GM12878 (cell line): ENCODE results near the gene SLC15A4. TPM values are rescaled to one million over a fixed set of nuclear protein-coding genes. Genes with fewer than 3 reads are reported as not detected.
"Not testable (repeated sequence)": the region's sequence is repeated elsewhere in the genome, so short reads cannot be mapped to it uniquely, and the experiment has no call there.

ENCODE experiments used
- ATAC-seq: fragments of 200-7000 bp; cut with Tn5 transposase; 3 replicates; pipeline ENCODE4 v1.9.1; 2020; ENCODE audit warnings: mild to moderate bottlenecking, moderate library complexity
- BruUV-seq: library from RNA; stranded (reverse); fragments of 400-500 nt; replicated peaks from 2 replicates; lab custom pipeline; 2021; lab: Mats Ljungman, UMichigan
- CTCF ChIA-PET: fragments of 300-600 bp; sonication (Branson Sonifier 250); formaldehyde crosslinking; extraction: SDS; loops from one replicate; lab custom pipeline; 2021; ENCODE audit warnings: inconsistent platforms; lab: Yijun Ruan, JAX
- POLR2A ChIA-PET: fragments of 350-600 bp; formaldehyde crosslinking; extraction: SDS; loops from one replicate; lab custom pipeline; 2021; ENCODE audit warnings: inconsistent platforms; lab: Charles Lee
- RAD21 ChIA-PET: fragments of 300-600 bp; sonication (Branson Sonifier 250); formaldehyde crosslinking; loops from one replicate; lab custom pipeline; 2023; ENCODE audit warnings: antibody characterized with exemption; ENCODE audit not compliant: unreplicated experiment; lab: Charles Lee
- SMC1A ChIA-PET: fragments of 300-600 bp; sonication (Branson Sonifier 250); formaldehyde crosslinking; loops from one replicate; lab custom pipeline; 2023; ENCODE audit not compliant: unreplicated experiment, uncharacterized antibody; lab: Charles Lee
- DNase-seq: peaks from one replicate; pipeline ENCODE4 v3.0.0-alpha.2; 2011; ENCODE audit warnings: low read depth, low spot score
- FAIRE-seq: peaks from 3 replicates; lab custom pipeline; 2011; peaks lifted over from hg19 to GRCh38; lab: Jason Lieb, UNC
- H2AFZ ChIP-seq: 2 replicates; pipeline ENCODE4 v1.6.0; 2011; ENCODE audit warnings: low read depth, low read length, control low read depth; ENCODE audit not compliant: control insufficient read depth
- H3K27ac ChIP-seq: 2 replicates; pipeline ENCODE4 v1.5.1; 2011; ENCODE audit warnings: control low read depth; ENCODE audit not compliant: control insufficient read depth, insufficient read depth
- H3K27me3 ChIP-seq, 2 experiments: replicated peaks in 1 of 2; 2 replicates each; pipeline versions ENCODE4 v1.6.0 to v1.6.1; 2011; ENCODE audit warnings: low read length in 1 of 2; ENCODE audit not compliant: control insufficient read depth in 2 of 2, insufficient read depth in 2 of 2
- H3K36me3 ChIP-seq, 2 experiments: 2 replicates each; pipeline ENCODE4 v1.5.1; 2011; ENCODE audit warnings: low read length in 1 of 2; ENCODE audit not compliant: control insufficient read depth in 2 of 2, insufficient read depth in 2 of 2
- H3K4me1 ChIP-seq: 2 replicates; pipeline ENCODE4 v1.6.1; 2011; ENCODE audit warnings: mild to moderate bottlenecking, low read length, moderate library complexity, mixed read lengths; ENCODE audit not compliant: control insufficient read depth, insufficient read depth
- H3K4me2 ChIP-seq: 2 replicates; pipeline ENCODE4 v1.6.0; 2011; ENCODE audit warnings: control low read depth; ENCODE audit not compliant: control insufficient read depth, insufficient read depth
- H3K4me3 ChIP-seq: fragments of 200-600 bp; sonication (generic); 2 replicates; pipeline ENCODE4 v1.5.1; 2016
- H3K79me2 ChIP-seq: 2 replicates; pipeline ENCODE4 v1.6.0; 2011; ENCODE audit warnings: low read length; ENCODE audit not compliant: control insufficient read depth, insufficient read depth
- H3K9ac ChIP-seq: 2 replicates; pipeline ENCODE4 v1.8.0; 2011; ENCODE audit warnings: low read length, control low read depth, mixed read lengths; ENCODE audit not compliant: control insufficient read depth, insufficient read depth
- H3K9me3 ChIP-seq: replicated peaks from 3 replicates; pipeline ENCODE4 v1.5.1; 2011; ENCODE audit warnings: mild to moderate bottlenecking, low read length; ENCODE audit not compliant: control insufficient read depth, insufficient read depth
- H4K20me1 ChIP-seq: 2 replicates; pipeline ENCODE4 v1.6.0; 2011; ENCODE audit not compliant: control insufficient read depth, insufficient read depth
- IKZF1 ChIP-seq: fragments of 450-650 bp; conservative IDR thresholded peaks from 2 replicates; pipeline ENCODE4 v1.6.1; 2017; ENCODE audit warnings: antibody characterized with exemption, mild to moderate bottlenecking
- IKZF2 ChIP-seq, 2 experiments: fragments of 450-650 bp; IDR thresholded peaks; 2 replicates each; pipeline ENCODE4 v1.6.1; 2017; ENCODE audit warnings: mild to moderate bottlenecking in 2 of 2, moderate library complexity in 2 of 2
- SPI1 ChIP-seq: IDR thresholded peaks from 2 replicates; pipeline ENCODE4 v1.6.1; 2011; ENCODE audit warnings: low read depth, mild to moderate bottlenecking, low read length, moderate library complexity, borderline replicate concordance; ENCODE audit not compliant: insufficient read depth
- WGBS: methylation state at CpG from one replicate; pipeline ENCODE4 v1.1.6; 2016; ENCODE audit warnings: low lambda C conversion rate; ENCODE audit not compliant: insufficient replicate concordance, insufficient coverage; ENCODE audit errors: missing lambda C conversion rate; 5-methylcytosine and 5-hydroxymethylcytosine counted together
- in situ Hi-C: fragments of 300-500 bp; cut with MboI; formaldehyde crosslinking; loops from 9 replicates; pipeline ENCODE4 v1.14.3; 2018; ENCODE audit warnings: mixed read lengths
- intact Hi-C: fragments of 100-400 bp; cut with micrococcal nuclease; formaldehyde crosslinking; loops from one replicate; pipeline ENCODE4 v1.14.2; 2022; ENCODE audit not compliant: unreplicated experiment
- polyA plus RNA-seq, 11 experiments: library from polyadenylated mRNA; depleted of rRNA in 4 of 11; unstranded in 6 of 11; stranded (reverse) in 5 of 11; fragments of >200 nt; fragmentation: Nextera tagmentation in 4 of 11; fragmentation: Illumina TruSeq in 1 of 11; extraction: Ambion mirVana in 4 of 11; extraction: Trizol in 1 of 11; gene quantifications; 1 replicate in 1 of 11; 2 replicates in 10 of 11; pipeline versions ENCODE4 v1.2.1 to v1.2.3, GENCODE V29; 2011 to 2016; ENCODE audit warnings: inconsistent platforms in 2 of 11, missing spikeins in 2 of 11, low read depth in 1 of 11
- total RNA-seq, 4 experiments: library from RNA; depleted of rRNA in 3 of 4; stranded (reverse); fragments of >200 nt in 3 of 4; fragmentation: Illumina TruSeq in 1 of 4; extraction: Trizol in 1 of 4; gene quantifications; 2 replicates each; pipeline versions ENCODE4 v1.2.1 to v1.2.3, GENCODE V29; 2013 to 2021
- TF ChIP-seq, protein P1 (sequence below): fragments of 450-650 bp; IDR thresholded peaks from 2 replicates; pipeline ENCODE4 v1.6.1; 2017; ENCODE audit warnings: low read depth, mild to moderate bottlenecking, moderate library complexity

The SLC15A4 gene
- total and polyA plus RNA-seq, 10 of the 15 experiments (the other 5 are each of a cell fraction or from before 2014, with no cell fraction given) = 12.7 to 257 (median 36.6) TPM

DNA sequence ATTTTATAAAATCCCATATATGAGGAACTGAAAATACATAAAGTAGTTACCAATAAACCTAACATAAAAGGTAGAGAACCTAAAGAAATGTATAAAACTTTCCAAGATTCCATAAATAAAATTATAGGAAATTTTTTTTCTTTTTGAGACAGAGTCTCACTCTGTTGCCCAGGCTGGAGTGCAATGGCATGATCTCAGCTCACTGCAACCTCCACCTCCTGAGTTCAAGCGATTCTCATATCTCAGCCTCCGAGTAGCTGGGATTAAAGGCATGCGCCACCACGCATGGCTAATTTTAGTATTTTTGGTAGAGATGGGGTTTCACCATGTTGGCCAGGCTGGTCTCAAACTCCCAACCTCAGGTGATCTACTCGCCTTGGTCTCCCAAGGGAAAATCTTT is 18.4 kb downstream of the SLC15A4 start:
- intact Hi-C loops, FAIRE-seq, in situ Hi-C loops: not testable (repeated sequence)

More for the DNA sequence above, 18.4 kb downstream of the SLC15A4 start:
- peaks cover 34% of the 10 kb centered on the region for H3K4me1 ChIP-seq
- 0 out of 2 replicates have a peak overlapping the region, but pooled peaks have one; percentile 6 for H3K27ac ChIP-seq
- 87% methylated on average over 5 of the region's 5 CpGs for WGBS
- ChIA-PET SMC1A (interaction anchor here (0.7 to 2.8 kb wide), 13 partner anchors 8 to 29 kb away, joined by 3 to 16 read pairs (median 7); no protein-coding TSS in a partner anchor), RAD21 (interaction anchor here (1.2 to 2.7 kb wide), 5 partner anchors 9 to 25 kb away, joined by 3 to 12 read pairs (median 10); no protein-coding TSS in a partner anchor), CTCF (interaction anchor here (1.2 to 1.8 kb wide), 5 partner anchors 8 to 23 kb away, joined by 3 to 9 read pairs (median 4); no protein-coding TSS in a partner anchor), POLR2A (interaction anchor here (0.6 to 12.9 kb wide), 9 partner anchors 9 to 34 kb away, joined by 3 to 253 read pairs (median 5); partner anchors contain the start of gene SLC15A4)
- DNase-seq, H3K27me3 ChIP-seq, H3K4me2 ChIP-seq, BruUV-seq, ATAC-seq, H4K20me1 ChIP-seq, H3K9me3 ChIP-seq, H3K4me3 ChIP-seq, H3K9ac ChIP-seq, H2AFZ ChIP-seq: not testable (repeated sequence)
- H3K79me2 ChIP-seq = peaks cover 85% of the 10 kb centered on the region
- TF ChIP-seq IKZF1 (peak; percentile 55; the same call in 1 of the 2 replicates), SPI1 (0 out of 2 replicates have a peak, but pooled peaks have one; percentile 19), IKZF2 (IDR thresholded peaks at IDR 0.05) (peak; percentile 35 to 57; a peak in 2 of 4 replicates)
- TF ChIP-seq, protein P1, sequence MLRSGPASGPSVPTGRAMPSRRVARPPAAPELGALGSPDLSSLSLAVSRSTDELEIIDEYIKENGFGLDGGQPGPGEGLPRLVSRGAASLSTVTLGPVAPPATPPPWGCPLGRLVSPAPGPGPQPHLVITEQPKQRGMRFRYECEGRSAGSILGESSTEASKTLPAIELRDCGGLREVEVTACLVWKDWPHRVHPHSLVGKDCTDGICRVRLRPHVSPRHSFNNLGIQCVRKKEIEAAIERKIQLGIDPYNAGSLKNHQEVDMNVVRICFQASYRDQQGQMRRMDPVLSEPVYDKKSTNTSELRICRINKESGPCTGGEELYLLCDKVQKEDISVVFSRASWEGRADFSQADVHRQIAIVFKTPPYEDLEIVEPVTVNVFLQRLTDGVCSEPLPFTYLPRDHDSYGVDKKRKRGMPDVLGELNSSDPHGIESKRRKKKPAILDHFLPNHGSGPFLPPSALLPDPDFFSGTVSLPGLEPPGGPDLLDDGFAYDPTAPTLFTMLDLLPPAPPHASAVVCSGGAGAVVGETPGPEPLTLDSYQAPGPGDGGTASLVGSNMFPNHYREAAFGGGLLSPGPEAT = 0 out of 2 replicates have a peak, but pooled peaks have one; percentile 26
- H3K36me3 ChIP-seq = peaks cover 27 to 64% of the 10 kb centered on the region in 2 experiments
